Cardiac atrium fibroblast (primary cell): Measurements from ENCODE around the gene SNX10. TPM values are rescaled to one million over a fixed set of nuclear protein-coding genes. Genes with fewer than 3 reads are reported as not detected.

Source experiments
- total RNA-seq: library from RNA; depleted of rRNA; stranded (reverse); fragments of >200 nt; gene quantifications from 2 replicates; pipeline ENCODE4 v1.2.3, GENCODE V29; 2015

The SNX10 gene
- 0.16 TPM in 1 of 2 replicates, not detected in the other for total RNA-seq

GRCh38 chr7:26291699-26292538 is at the start of gene SNX10:
TSS of gene SNX10 (plus strand) at chr7:26291862. CDS start at chr7:26346443, 54,581 bp downstream.

Other genes starting within 250 kb of the SNX10 start
- 1.1 and 2.4 TPM in 2 replicates for gene NFE2L3, start 139.7 kb upstream of the SNX10 start, total RNA-seq
- gene HNRNPA2B1, start 91.1 kb upstream of the SNX10 start, total RNA-seq: 84.7 and 92.0 TPM in 2 replicates
- gene CBX3, start 90.1 kb upstream of the SNX10 start, total RNA-seq: 73.1 and 89.1 TPM in 2 replicates